ENCODE data around the gene ADIPOR2.

DNA sequence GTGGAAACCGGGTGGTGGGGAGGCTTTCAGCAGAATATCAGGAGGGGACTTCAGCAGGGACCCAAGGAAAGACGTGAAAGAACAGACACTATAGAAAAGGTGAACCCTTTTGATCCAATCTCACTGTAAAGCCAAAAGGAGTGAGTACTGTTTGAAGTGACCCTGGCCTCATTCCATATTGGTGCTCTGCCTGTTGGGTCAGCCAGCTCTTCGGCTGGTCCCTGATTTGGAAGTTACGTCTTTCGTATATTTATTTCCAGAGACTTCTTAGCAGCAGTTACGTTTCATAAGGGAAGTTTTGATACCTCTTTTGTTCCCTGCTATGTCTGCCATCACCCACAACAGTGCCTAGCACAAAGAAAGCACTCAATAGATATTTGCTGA, 39.9 kb upstream of the ADIPOR2 start:
- TF ChIP-seq, protein P1, sequence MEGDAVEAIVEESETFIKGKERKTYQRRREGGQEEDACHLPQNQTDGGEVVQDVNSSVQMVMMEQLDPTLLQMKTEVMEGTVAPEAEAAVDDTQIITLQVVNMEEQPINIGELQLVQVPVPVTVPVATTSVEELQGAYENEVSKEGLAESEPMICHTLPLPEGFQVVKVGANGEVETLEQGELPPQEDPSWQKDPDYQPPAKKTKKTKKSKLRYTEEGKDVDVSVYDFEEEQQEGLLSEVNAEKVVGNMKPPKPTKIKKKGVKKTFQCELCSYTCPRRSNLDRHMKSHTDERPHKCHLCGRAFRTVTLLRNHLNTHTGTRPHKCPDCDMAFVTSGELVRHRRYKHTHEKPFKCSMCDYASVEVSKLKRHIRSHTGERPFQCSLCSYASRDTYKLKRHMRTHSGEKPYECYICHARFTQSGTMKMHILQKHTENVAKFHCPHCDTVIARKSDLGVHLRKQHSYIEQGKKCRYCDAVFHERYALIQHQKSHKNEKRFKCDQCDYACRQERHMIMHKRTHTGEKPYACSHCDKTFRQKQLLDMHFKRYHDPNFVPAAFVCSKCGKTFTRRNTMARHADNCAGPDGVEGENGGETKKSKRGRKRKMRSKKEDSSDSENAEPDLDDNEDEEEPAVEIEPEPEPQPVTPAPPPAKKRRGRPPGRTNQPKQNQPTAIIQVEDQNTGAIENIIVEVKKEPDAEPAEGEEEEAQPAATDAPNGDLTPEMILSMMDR (IDR thresholded peaks at IDR 0.05): no peak
- TF ChIP-seq EZH2 (IDR thresholded peaks at IDR 0.05) (no peak), EZH2phosphoT487 (IDR thresholded peaks at IDR 0.05) (no peak)

Measured in neural progenitor cell (in vitro differentiated cells).